Measurements from ENCODE around the gene ATP11C. TPM values are rescaled to one million over a fixed set of nuclear protein-coding genes. Genes with fewer than 3 reads are reported as not detected.
"Not testable (repeated sequence)": the region's sequence is repeated elsewhere in the genome, so short reads cannot be mapped to it uniquely, and the experiment has no call there.

ATP11C gene
- total and polyA plus RNA-seq, 7 experiments from 2014 or later = 4.5 to 27.5 (median 22.0) TPM

DNA sequence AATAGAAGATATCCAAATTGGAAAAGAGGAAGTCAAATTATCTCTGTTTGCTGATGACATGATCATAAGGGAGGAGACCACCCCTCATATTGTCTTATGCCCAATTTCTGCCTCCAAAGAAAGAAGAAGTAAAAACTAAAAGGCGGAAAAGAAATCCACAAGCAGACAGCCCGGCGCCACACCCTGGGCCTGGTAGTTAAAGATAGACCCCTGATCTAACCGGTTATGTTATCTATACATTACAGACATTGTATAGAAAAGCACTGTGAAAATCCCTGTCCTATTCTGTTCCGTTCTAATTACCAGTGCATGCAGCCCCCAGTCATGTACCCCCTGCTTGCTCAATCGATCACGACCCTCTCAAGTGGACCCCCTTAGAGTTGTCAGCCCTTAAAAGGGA is 247.7 kb downstream of the ATP11C start:
- H3K4me1 ChIP-seq (ENCODE audit: control insufficient read depth in 2 of 2, insufficient read depth in 2 of 2, low read length in 2 of 2); H3K27ac Mint-ChIP-seq; POLR2A ChIA-PET; H3K27ac ChIP-seq (ENCODE audit: low read depth, low read length); intact Hi-C loops (cut with micrococcal nuclease); DNase-seq; H3K4me3 ChIP-seq (ENCODE audit: low read length); H3K4me3 Mint-ChIP-seq; H3K4me1 Mint-ChIP-seq; H3K27me3 ChIP-seq (ENCODE audit: control insufficient read depth in 2 of 2, insufficient read depth in 2 of 2, low read length in 2 of 2); ATAC-seq; H3K36me3 ChIP-seq (ENCODE audit: control insufficient read depth in 2 of 3, insufficient read depth in 3 of 3, low read length in 3 of 3); H3K9me3 ChIP-seq (ENCODE audit: control insufficient read depth in 2 of 3, low read length in 3 of 3); CTCF ChIA-PET: not testable (repeated sequence)
- H3K9me3 Mint-ChIP-seq = peaks cover 0 to 23% (median 4%) of the 10 kb centered on the region in 11 donors
- peaks cover 0 to 15% (median 0%) of the 10 kb centered on the region in 5 donors for H3K36me3 Mint-ChIP-seq
- H3K27me3 Mint-ChIP-seq = peaks cover 0 to 11% (median 0%) of the 10 kb centered on the region in 5 donors

DNA sequence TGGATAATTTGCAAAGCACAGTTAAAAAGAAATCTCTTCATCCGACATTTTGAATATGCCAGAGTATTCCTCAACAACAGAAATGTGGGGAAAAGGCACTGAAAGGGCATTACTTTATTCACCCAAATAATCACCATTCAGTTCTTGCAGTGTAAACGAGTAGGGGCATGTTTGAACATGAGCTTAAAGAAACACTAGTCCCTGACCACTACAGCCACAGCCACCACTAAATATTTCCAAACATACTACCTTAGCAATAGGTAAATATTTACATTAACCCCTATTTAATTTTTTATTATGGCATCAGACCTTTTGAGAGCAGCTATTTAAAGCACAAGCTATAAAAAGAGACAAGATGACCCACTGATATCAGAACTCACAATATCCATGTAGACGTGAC is 252.5 kb downstream of the ATP11C start:
- Mint-ChIP-seq H3K4me3 (no peak overlapping the region), H3K9me3 (peaks cover 0 to 21% (median 3%) of the 10 kb centered on the region in 11 donors), H3K27ac (no peak overlapping the region), H3K36me3 (peaks cover 0 to 7% (median 0%) of the 10 kb centered on the region in 5 donors), H3K4me1 (no peaks in the 10 kb centered on the region), H3K27me3 (no peaks in the 10 kb centered on the region)
- intact Hi-C loops (cut with micrococcal nuclease) = no loop called here
- ATAC-seq (no peak), DNase-seq (no peak)
- Histone ChIP-seq H3K4me1 (ENCODE audit: control insufficient read depth in 2 of 2, insufficient read depth in 2 of 2, low read length in 2 of 2) (no peaks in the 10 kb centered on the region), H3K9me3 (ENCODE audit: control insufficient read depth in 2 of 3, low read length in 3 of 3) (no peaks in the 10 kb centered on the region), H3K27me3 (ENCODE audit: control insufficient read depth in 2 of 2, insufficient read depth in 2 of 2, low read length in 2 of 2) (no peaks in the 10 kb centered on the region), H3K36me3 (ENCODE audit: control insufficient read depth in 2 of 3, insufficient read depth in 3 of 3, low read length in 3 of 3) (no peaks in the 10 kb centered on the region), H3K4me3 (ENCODE audit: low read length) (no peak overlapping the region), H3K27ac (ENCODE audit: low read depth, low read length) (no peak overlapping the region)
- ChIA-PET POLR2A (no interaction called here), CTCF (no interaction called here)

Small RNA genes lying within 50 kb of the gene (microRNA-seq; reads per million reads assigned to microRNA genes)
- gene MIR505 (ENCODE audit: borderline microRNAs expressed) = 110 reads per million, percentile 55 among the genes with 10 or more reads in this experiment

Other genes with a start within 250 kb of the ATP11C start
- 1 to 10 TPM in 1 of 5 experiments, under 1 TPM in 4; 0.43 to 2.0 (median 0.62) TPM for gene MCF2, start 224.9 kb downstream of the ATP11C start, total RNA-seq
- gene MCF2, start 224.9 kb downstream of the ATP11C start, polyA plus RNA-seq = not detected
- not detected for gene CXorf66, start 32.5 kb upstream of the ATP11C start, total RNA-seq
- not detected for gene CXorf66, start 32.5 kb upstream of the ATP11C start, polyA plus RNA-seq

Data from naive thymus-derived CD4-positive, alpha-beta T cell (primary cell).